ENCODE measurements around the gene MSRB2. TPM values are rescaled to one million over a fixed set of nuclear protein-coding genes. Genes with fewer than 3 reads are reported as not detected.

Gene MSRB2
- total RNA-seq, 1 donor from 2014 or later = 4.1 TPM

DNA sequence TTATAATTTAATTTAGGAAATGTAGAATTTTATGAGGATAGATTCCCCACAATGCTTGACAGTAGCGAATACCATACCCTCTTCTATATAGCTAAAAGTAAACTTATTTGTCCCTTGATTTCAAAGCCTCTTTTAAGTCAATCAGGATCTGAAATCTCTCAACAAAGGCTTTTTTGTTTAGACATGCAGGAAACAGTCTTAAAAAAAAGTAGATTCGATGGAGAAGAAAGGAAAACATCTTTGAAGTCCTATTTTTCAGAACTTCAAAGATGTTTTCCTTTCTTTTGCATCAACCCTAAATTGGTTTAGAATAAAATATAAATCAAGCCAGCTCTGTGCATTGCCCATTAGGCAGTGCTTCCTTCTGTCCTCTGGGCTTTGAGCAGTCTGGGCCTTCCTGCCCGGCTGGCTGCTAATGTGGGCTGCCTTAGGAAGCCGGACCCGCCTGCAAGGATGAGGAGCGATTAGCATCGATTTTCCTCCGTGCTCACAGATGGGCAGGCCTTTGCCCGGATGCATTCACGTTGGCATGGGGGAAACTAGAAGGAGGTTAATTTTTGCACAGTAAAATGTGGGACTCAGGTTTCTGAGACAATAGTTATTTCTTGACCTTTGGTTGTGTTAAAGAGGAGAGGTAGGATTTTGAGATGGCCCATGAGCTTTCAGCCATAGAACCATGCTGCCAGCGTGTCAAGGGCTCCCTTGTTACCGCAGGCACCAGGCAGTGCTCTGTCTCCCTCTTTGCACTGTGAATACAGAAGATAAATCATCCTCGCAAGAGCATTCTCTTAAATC lies 15.5 kb downstream of the MSRB2 start:
- no peaks in the 10 kb centered on the region for H3K27me3 Mint-ChIP-seq
- CTCF ChIA-PET = no interaction called here

GRCh38 chr10:23111517-23112286 lies 16.3 kb downstream of the MSRB2 start:
- H3K9me3 Mint-ChIP-seq = no peaks in the 10 kb centered on the region
- no peaks in the 10 kb centered on the region for H3K27me3 Mint-ChIP-seq
- H3K4me3 Mint-ChIP-seq = no peak overlapping the region
- ChIA-PET POLR2A (no interaction called here), CTCF (no interaction called here)
- H3K36me3 Mint-ChIP-seq (ENCODE audit: low read depth) = peaks cover 17% of the 10 kb centered on the region
- DNase-seq = no peak
- no peak overlapping the region for H3K27ac Mint-ChIP-seq
- intact Hi-C loops (cut with micrococcal nuclease) = no loop called here
- no peaks in the 10 kb centered on the region for H3K4me1 Mint-ChIP-seq
- TF ChIP-seq CTCF (IDR thresholded peaks at IDR 0.05) = no peak
- no peak for ATAC-seq (ENCODE audit: low read depth)

More for the DNA sequence above, 15.5 kb downstream of the MSRB2 start:
- Mint-ChIP-seq H3K9me3 (no peaks in the 10 kb centered on the region), H3K27ac (no peak overlapping the region), H3K4me3 (no peak overlapping the region), H3K4me1 (no peaks in the 10 kb centered on the region), H3K36me3 (ENCODE audit: low read depth) (peaks cover 17% of the 10 kb centered on the region)
- no peak for DNase-seq
- ATAC-seq (ENCODE audit: low read depth) = no peak
- intact Hi-C loops (cut with micrococcal nuclease) = no loop called here
- no peak for TF ChIP-seq CTCF (IDR thresholded peaks at IDR 0.05)
- POLR2A ChIA-PET = no interaction called here

- Mint-ChIP-seq H3K9me3 (no peaks in the 10 kb centered on the region), H3K27ac (no peak overlapping the region)
- CTCF ChIA-PET = no interaction called here
Measured at GRCh38 chr10:23114228-23114850, 19.0 kb downstream of the MSRB2 start.

DNA sequence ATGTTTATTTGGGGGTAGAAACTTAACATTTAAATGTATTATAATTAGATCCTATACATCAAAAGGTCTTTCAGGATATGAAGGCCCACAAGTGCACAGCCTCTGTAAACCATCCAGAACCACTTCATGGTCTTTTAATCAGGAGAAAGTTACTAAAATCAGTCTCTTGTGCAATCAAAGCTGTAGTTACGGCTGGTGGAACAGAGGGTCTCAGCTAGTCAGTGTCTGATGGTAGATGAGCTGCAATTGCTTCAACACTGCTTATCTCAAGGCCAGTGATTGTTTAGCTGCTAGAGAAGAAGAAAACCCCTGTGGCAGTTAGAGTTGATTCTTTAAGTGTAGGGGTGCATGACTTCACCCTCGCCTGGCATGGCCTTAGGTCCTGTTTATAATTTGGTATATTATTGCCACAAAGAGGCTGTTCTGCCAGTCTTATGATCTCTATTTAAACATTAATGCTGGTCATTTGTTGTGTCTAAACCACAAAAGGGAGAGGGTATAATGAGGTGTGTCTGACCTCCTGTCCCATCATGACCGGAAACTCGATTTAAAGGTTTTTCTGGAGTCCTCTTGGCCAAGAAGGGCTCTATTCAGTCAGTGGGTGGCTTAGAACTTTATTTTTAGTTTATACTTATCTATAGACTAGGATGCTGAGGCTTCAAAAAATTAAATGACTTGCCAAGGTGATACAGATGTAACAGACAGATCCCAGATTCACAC lies 21.3 kb downstream of the MSRB2 start:
- intact Hi-C loops (cut with micrococcal nuclease) = no loop called here
- ChIA-PET POLR2A (no interaction called here), CTCF (no interaction called here)
- Mint-ChIP-seq H3K36me3 (ENCODE audit: low read depth) (peaks cover 27% of the 10 kb centered on the region), H3K4me3 (no peak overlapping the region), H3K27me3 (no peaks in the 10 kb centered on the region), H3K9me3 (no peaks in the 10 kb centered on the region), H3K27ac (no peak overlapping the region), H3K4me1 (no peaks in the 10 kb centered on the region)
- no peak for ATAC-seq (ENCODE audit: low read depth)
- TF ChIP-seq CTCF (IDR thresholded peaks at IDR 0.05) = no peak
- no peak for DNase-seq

More at GRCh38 chr10:23114228-23114850, 19.0 kb downstream of the MSRB2 start:
- POLR2A ChIA-PET = no interaction called here
- Mint-ChIP-seq H3K4me1 (no peaks in the 10 kb centered on the region), H3K27me3 (no peaks in the 10 kb centered on the region), H3K4me3 (no peak overlapping the region), H3K36me3 (ENCODE audit: low read depth) (peaks cover 25% of the 10 kb centered on the region)
- DNase-seq = no peak
- intact Hi-C loops (cut with micrococcal nuclease) = no loop called here
- no peak for TF ChIP-seq CTCF (IDR thresholded peaks at IDR 0.05)
- no peak for ATAC-seq (ENCODE audit: low read depth)
